ENCODE results near the gene SMO. TPM values are rescaled to one million over a fixed set of nuclear protein-coding genes. Genes with fewer than 3 reads are reported as not detected.

Gene SMO
- total RNA-seq, 1 donor from 2014 or later, result 103 TPM

DNA sequence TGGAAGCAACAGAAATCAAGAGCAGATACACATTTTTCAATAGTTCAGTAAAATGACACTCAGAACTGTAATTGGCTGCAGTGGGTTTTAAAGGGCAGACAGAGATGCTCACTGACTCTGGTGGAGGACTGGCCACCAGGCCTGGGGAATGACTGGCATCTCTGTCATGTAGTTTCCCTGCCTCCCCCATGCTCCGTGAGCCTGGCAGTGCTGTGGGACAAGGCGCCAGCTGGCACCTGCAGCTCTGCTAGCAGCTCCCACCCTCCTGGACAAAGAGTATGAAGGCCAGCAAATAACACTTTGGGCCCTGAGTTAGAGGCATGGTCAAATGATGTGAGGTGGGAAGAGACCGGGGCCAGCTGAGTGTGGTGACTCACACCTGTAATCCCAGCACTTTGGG, 28.9 kb upstream of the SMO start:
- Mint-ChIP-seq H3K9me3 (ENCODE audit: low read depth) (peaks cover 3% of the 10 kb centered on the region), H3K36me3 (ENCODE audit: insufficient read depth) (no peaks in the 10 kb centered on the region), H3K4me1 (ENCODE audit: low read depth) (no peaks in the 10 kb centered on the region), H3K27ac (no peak overlapping the region), H3K27me3 (no peaks in the 10 kb centered on the region), H3K4me3 (ENCODE audit: low read depth) (no peak overlapping the region)
- no peak for TF ChIP-seq CTCF (IDR thresholded peaks at IDR 0.05; ENCODE audit: unreplicated experiment)
- DNase-seq (ENCODE audit: low spot score, unreplicated experiment), result no peak

GRCh38 chr7:129160161-129160905, 28.1 kb upstream of the SMO start:
- H3K27ac Mint-ChIP-seq, result no peak overlapping the region

DNA sequence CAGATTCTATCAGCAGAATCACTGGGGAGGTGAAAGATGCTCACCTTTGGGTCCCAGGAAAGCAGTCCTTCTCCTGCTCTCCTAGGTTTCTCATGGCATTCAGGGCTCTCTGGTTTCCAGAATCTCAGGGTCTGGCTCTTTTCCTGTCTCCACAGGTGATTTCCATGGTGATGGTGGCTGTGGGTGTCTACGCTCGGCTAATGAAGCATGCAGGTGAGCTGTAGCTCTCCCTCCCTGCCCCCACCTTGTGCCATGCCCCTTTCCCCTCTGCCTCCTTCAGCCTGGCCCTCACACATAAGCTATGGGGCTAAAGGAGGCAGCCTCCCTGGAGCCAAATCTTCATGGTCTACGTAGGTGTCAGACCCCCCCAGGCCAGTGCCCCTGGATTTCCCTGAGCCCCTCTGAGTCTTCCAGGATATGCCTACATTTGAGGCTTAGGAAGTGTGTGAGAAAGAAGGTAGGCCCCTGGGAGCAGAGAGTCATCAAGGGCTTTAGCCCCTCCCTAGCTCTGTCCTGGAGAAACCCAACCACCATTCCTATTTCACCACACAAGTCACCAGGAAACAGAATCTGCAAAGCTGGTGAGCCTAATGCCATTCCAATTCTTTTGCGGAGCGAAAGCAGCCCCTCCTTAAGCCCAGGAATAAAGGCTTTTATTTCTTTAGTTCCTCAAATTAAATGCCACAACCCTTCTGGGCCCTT, 26.8 kb upstream of the SMO start:
- Mint-ChIP-seq H3K4me3 (ENCODE audit: low read depth) (no peak overlapping the region), H3K27me3 (no peaks in the 10 kb centered on the region), H3K9me3 (ENCODE audit: low read depth) (peaks cover 3% of the 10 kb centered on the region), H3K4me1 (ENCODE audit: low read depth) (no peaks in the 10 kb centered on the region), H3K36me3 (ENCODE audit: insufficient read depth) (peaks cover 6% of the 10 kb centered on the region), H3K27ac (no peak overlapping the region)
- TF ChIP-seq CTCF (IDR thresholded peaks at IDR 0.05; ENCODE audit: unreplicated experiment), result no peak
- DNase-seq (ENCODE audit: low spot score, unreplicated experiment), result no peak

More at GRCh38 chr7:129160161-129160905, 28.1 kb upstream of the SMO start:
- H3K27me3 Mint-ChIP-seq, result no peaks in the 10 kb centered on the region
- no peak for DNase-seq (ENCODE audit: low spot score, unreplicated experiment)
- H3K4me1 Mint-ChIP-seq (ENCODE audit: low read depth), result no peaks in the 10 kb centered on the region
- no peak for TF ChIP-seq CTCF (IDR thresholded peaks at IDR 0.05; ENCODE audit: unreplicated experiment)
- H3K36me3 Mint-ChIP-seq (ENCODE audit: insufficient read depth), result peaks cover 4% of the 10 kb centered on the region
- peaks cover 3% of the 10 kb centered on the region for H3K9me3 Mint-ChIP-seq (ENCODE audit: low read depth)
- no peak overlapping the region for H3K4me3 Mint-ChIP-seq (ENCODE audit: low read depth)

GRCh38 chr7:129162732-129163131, 25.7 kb upstream of the SMO start:
- Mint-ChIP-seq H3K4me1 (ENCODE audit: low read depth) (no peaks in the 10 kb centered on the region), H3K27ac (no peak overlapping the region), H3K9me3 (ENCODE audit: low read depth) (peaks cover under 1% of the 10 kb centered on the region), H3K27me3 (peaks cover 8% of the 10 kb centered on the region), H3K4me3 (ENCODE audit: low read depth) (no peak overlapping the region), H3K36me3 (ENCODE audit: insufficient read depth) (peaks cover 9% of the 10 kb centered on the region)
- no peak for DNase-seq (ENCODE audit: low spot score, unreplicated experiment)
- no peak for TF ChIP-seq CTCF (IDR thresholded peaks at IDR 0.05; ENCODE audit: unreplicated experiment)

DNA sequence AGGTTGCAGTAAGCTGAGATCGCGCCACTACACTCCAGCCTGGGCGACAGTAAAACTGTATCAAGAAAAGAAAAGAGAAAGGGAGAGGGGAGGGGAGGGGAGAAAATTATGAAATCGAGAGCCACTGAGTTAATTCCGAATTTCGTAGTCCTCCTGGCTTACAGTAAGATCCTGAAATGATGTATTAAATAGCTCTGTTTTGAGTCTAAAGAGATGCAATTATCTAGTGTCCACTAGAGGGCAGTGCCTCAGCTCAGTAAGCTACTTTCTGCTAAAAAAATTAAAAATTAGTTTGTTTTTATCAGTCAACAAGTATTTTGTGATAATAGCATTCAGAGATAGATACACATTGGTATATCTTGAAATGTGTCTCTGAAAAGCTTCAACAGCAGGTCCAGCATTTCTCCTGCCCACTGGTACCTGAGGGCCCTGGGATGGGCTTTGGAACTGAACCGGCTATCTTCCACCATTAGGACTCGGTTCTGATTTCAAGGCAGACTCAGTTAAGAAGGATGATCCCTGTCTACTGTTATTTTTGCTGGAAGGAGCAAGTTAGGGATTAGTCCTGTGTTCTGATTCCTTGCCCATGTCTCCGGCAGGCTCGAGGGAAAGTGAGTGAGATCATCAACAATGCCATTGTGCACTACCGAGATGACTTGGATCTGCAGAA, 24.4 kb upstream of the SMO start:
- TF ChIP-seq CTCF (IDR thresholded peaks at IDR 0.05; ENCODE audit: unreplicated experiment), result peak; percentile 93
- Mint-ChIP-seq H3K36me3 (ENCODE audit: insufficient read depth) (peaks cover 9% of the 10 kb centered on the region), H3K9me3 (ENCODE audit: low read depth) (no peaks in the 10 kb centered on the region), H3K4me3 (ENCODE audit: low read depth) (no peak overlapping the region), H3K27ac (no peak overlapping the region), H3K4me1 (ENCODE audit: low read depth) (peaks cover 4% of the 10 kb centered on the region), H3K27me3 (peaks cover 15% of the 10 kb centered on the region)
- no peak for DNase-seq (ENCODE audit: low spot score, unreplicated experiment)

Measured in progenitor cell of endocrine pancreas (in vitro differentiated cells).